GM18858 (cell line): ENCODE data around the gene LRRN1.

Source experiments
- ATAC-seq: cut with Tn5 transposase; IDR thresholded peaks from one replicate; pipeline ENCODE4 v1.9.1; 2021; ENCODE audit not compliant: unreplicated experiment

Gene LRRN1

DNA sequence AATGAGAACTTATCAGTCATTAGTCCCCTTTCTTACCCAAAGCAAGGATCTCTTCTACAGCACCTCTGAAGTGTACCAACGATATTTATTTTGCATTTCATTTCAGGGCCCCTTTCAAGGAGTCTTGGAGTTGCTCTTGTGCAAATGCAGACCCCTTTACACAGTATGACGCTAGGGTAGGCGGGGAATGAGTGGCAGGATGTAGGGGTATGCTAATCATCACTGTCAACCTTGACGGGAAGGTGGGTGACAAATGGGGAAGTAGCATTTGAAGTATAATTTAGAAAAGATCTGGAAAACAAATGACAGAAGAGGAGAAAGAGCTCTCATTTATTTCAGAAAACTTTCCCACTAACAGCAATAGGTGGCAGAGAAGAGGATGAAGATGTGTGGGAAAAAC lies 94.4 kb downstream of the LRRN1 start:
- no peak for ATAC-seq
